OCI-LY7 (cell line): ENCODE results near the gene BRSK2.

Experiments
- CTCF ChIP-seq: fragments of 200-600 bp; sonication (generic); conservative IDR thresholded peaks from 2 replicates; pipeline ENCODE4 v1.5.1; 2014; ENCODE audit warnings: mild to moderate bottlenecking, antibody characterized with exemption, low read length, moderate library complexity, mixed read lengths
- EZH2phosphoT487 ChIP-seq: fragments of 200-600 bp; sonication (generic); IDR thresholded peaks from 2 replicates; pipeline ENCODE4 v1.6.1; 2018; ENCODE audit warnings: low read depth, borderline replicate concordance, mild to moderate bottlenecking, mixed run types, antibody characterized with exemption, low read length, moderate library complexity, mixed read lengths

GRCh38 chr11:1508986-1509385 lies 119.3 kb downstream of the BRSK2 start:
- TF ChIP-seq CTCF (no peak), EZH2phosphoT487 (no peak)
